ENCODE results near the gene CORIN. TPM values are rescaled to one million over a fixed set of nuclear protein-coding genes. Genes with fewer than 3 reads are reported as not detected.

Gene CORIN
- total and polyA plus RNA-seq, 2 donors (not counting 3 experiments of a cell fraction or from before 2014, with no cell fraction given): 0.07 to 0.40 TPM

GRCh38 chr4:47566969-47567368 is 270.9 kb downstream of the CORIN start:
- Histone ChIP-seq H3K36me3 (ENCODE audit: control insufficient read depth in 2 of 2, extremely low read depth in 1 of 2, insufficient read depth in 2 of 2, low read length in 2 of 2) (peaks cover 0 to 3% of the 10 kb centered on the region in 2 experiments), H4K20me1 (replicated peaks; ENCODE audit: control insufficient read depth, extremely low read depth, insufficient read depth, low read length) (no peaks in the 10 kb centered on the region), H3K4me2 (ENCODE audit: insufficient read depth, low read length) (no peak overlapping the region), H3K27me3 (ENCODE audit: control insufficient read depth in 2 of 2, insufficient read depth in 2 of 2, low read length in 2 of 2) (no peaks in the 10 kb centered on the region), H3K4me3 (replicated peaks in 1 of 3; ENCODE audit: insufficient read depth in 1 of 3, low read depth in 1 of 3, low read length in 3 of 3) (no peak overlapping the region), H3K27ac (ENCODE audit: insufficient read depth, low read depth, low read length) (no peak overlapping the region), H3K9ac (replicated peaks; ENCODE audit: extremely low read depth, insufficient read depth, low read length) (no peak overlapping the region), H3K79me2 (ENCODE audit: control insufficient read depth, insufficient read depth, low read length) (no peaks in the 10 kb centered on the region), H3K9me3 (replicated peaks; ENCODE audit: control insufficient read depth, insufficient read depth, low read length) (no peaks in the 10 kb centered on the region), H3K4me1 (ENCODE audit: control insufficient read depth, extremely low read depth, insufficient read depth, low read length) (peaks cover 2% of the 10 kb centered on the region), H2AFZ (ENCODE audit: low read depth, low read length) (no peak overlapping the region), H3K9me1 (replicated peaks; ENCODE audit: control insufficient read depth, extremely low read depth, insufficient read depth, low read length) (no peaks in the 10 kb centered on the region)
- BruUV-seq (replicated peaks): no TSS peak
- ChIA-PET POLR2A (no interaction called here), CTCF (interaction anchor here (1.1 to 3.3 kb wide), 7 partner anchors 11 to 444 kb away, joined by 3 to 11 read pairs (median 5); partner anchors contain the start of genes ATP10D and COMMD8)
- intact Hi-C loops (cut with micrococcal nuclease): loop anchor here (10.0 kb wide), 1 partner anchor 268 kb away; the partner anchor contains the start of gene CORIN
- FAIRE-seq (no peak), DNase-seq (ENCODE audit: low read depth, low spot score) (no peak)
- dilution Hi-C loops (cut with MboI; ENCODE audit: extremely low pct_ligation_motif_present, low sequenced_read_pairs): no loop called here
- no peak for TF ChIP-seq MAX (IDR thresholded peaks at IDR 0.05; ENCODE audit: insufficient read depth, insufficient read length)
- TF ChIP-seq JUN (IDR thresholded peaks at IDR 0.05; ENCODE audit: borderline replicate concordance, insufficient read depth, insufficient read length, low read depth): no peak
- TF ChIP-seq CTCF (IDR thresholded peaks at IDR 0.05; ENCODE audit: extremely low read depth in 1 of 2, insufficient read depth in 1 of 2, low read depth in 1 of 2, low read length in 2 of 2): no peak
- no peak for TF ChIP-seq MYC (IDR thresholded peaks at IDR 0.05; ENCODE audit: low read depth, low read length)
- TF ChIP-seq POLR2AphosphoS5 (IDR thresholded peaks at IDR 0.05; ENCODE audit: insufficient read depth, low read depth, low read length): no peak
- TF ChIP-seq GATA2 (IDR thresholded peaks at IDR 0.05; ENCODE audit: insufficient read depth, insufficient read length, low read depth, low read length): no peak
- TF ChIP-seq FOS (IDR thresholded peaks at IDR 0.05; ENCODE audit: borderline replicate concordance, insufficient read depth, low read length): no peak
- TF ChIP-seq EZH2 (IDR thresholded peaks at IDR 0.05; ENCODE audit: borderline replicate concordance, low read depth, low read length, severe bottlenecking): no peak
- TF ChIP-seq POLR2A (IDR thresholded peaks at IDR 0.05; ENCODE audit: low read depth, low read length): no peak
